T-helper 2 cell treated with Interferon-gamma antibody and Interleukin-4, amounts not matched to agents 5 μg/mL and 100 μg/mL, for 36 hours (primary cell): ENCODE results near the gene MARCHF2.
"Not testable (repeated sequence)": the region's sequence is repeated elsewhere in the genome, so short reads cannot be mapped to it uniquely, and the experiment has no call there.

Experiments
- DNase-seq: peaks from one replicate; pipeline ENCODE4 v3.0.0; 2021; ENCODE audit warnings: low spot score
- H3K27ac Mint-ChIP-seq: one replicate; pipeline ENCODE4 v1.8.0; 2021; ENCODE audit warnings: mild to moderate bottlenecking, mixed read lengths
- H3K27me3 Mint-ChIP-seq: one replicate; pipeline ENCODE4 v1.8.0; 2021; ENCODE audit warnings: low read depth, mixed read lengths
- H3K36me3 Mint-ChIP-seq: one replicate; pipeline ENCODE4 v1.8.0; 2021; ENCODE audit warnings: low read depth, mixed read lengths
- H3K4me1 Mint-ChIP-seq: one replicate; pipeline ENCODE4 v1.8.0; 2021; ENCODE audit warnings: low read depth, mixed read lengths
- H3K4me3 Mint-ChIP-seq: one replicate; pipeline ENCODE4 v1.8.0; 2022; ENCODE audit warnings: mild to moderate bottlenecking, moderate library complexity, mixed read lengths
- H3K9me3 Mint-ChIP-seq: one replicate; pipeline ENCODE4 v1.8.0; 2021; ENCODE audit warnings: mixed read lengths

The MARCHF2 gene

GRCh38 chr19:8412783-8413628, at the start of gene MARCHF2:
MARCHF2 (plus strand) TSS chr19:8413305; CDS start chr19:8421841, 8,536 bp downstream.
- H3K4me1 Mint-ChIP-seq, result peaks cover 7% of the 10 kb centered on the region
- H3K36me3 Mint-ChIP-seq, result no peaks in the 10 kb centered on the region
- no peaks in the 10 kb centered on the region for H3K27me3 Mint-ChIP-seq
- DNase-seq, result peak; percentile 96
- peak within 1 kb of the TSS; percentile 52 for H3K27ac Mint-ChIP-seq
- H3K9me3 Mint-ChIP-seq, result no peaks in the 10 kb centered on the region
- H3K4me3 Mint-ChIP-seq, result peak within 1 kb of the TSS; percentile 60

- no peaks in the 10 kb centered on the region for H3K9me3 Mint-ChIP-seq
- peak; percentile 81 for DNase-seq
- H3K4me3 Mint-ChIP-seq, result peak within 1 kb of the TSS; percentile 84
- peaks cover 19% of the 10 kb centered on the region for H3K4me1 Mint-ChIP-seq
- H3K27me3 Mint-ChIP-seq, result peaks cover 23% of the 10 kb centered on the region
- no peaks in the 10 kb centered on the region for H3K36me3 Mint-ChIP-seq
- peak within 1 kb of the TSS; percentile 86 for H3K27ac Mint-ChIP-seq
These were observed 49.0 kb upstream of the MARCHF2 start, which contains the start of gene ANGPTL4 for GRCh38 chr19:8363803-8364771. ANGPTL4 (plus strand) TSS chr19:8364155; CDS start chr19:8364322, 167 bp downstream.

DNA sequence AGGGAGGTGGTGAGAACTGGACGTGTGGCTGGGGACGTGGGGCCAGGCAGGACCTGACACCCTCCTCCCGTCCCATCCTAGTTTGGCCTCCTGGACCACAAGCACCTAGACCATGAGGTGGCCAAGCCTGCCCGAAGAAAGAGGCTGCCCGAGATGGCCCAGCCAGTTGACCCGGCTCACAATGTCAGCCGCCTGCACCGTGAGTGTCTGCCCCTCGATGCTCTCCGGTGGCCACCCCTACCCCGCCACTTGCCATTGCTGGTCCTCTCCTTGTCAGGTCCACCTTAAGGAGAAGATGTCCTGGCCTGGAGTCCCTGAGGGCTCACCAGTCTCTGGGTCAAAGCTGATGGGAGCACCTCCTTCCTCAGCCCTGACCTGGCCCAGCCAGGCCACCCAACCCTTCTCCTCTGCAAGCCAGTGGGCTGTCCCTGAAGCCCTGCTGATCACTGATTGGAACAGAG, 47.0 kb upstream of the MARCHF2 start:
- no peaks in the 10 kb centered on the region for H3K9me3 Mint-ChIP-seq
- peaks cover 19% of the 10 kb centered on the region for H3K4me1 Mint-ChIP-seq
- no peaks in the 10 kb centered on the region for H3K36me3 Mint-ChIP-seq
- no peak overlapping the region for H3K27ac Mint-ChIP-seq
- H3K27me3 Mint-ChIP-seq, result peaks cover 23% of the 10 kb centered on the region
- DNase-seq, result no peak
- no peak overlapping the region for H3K4me3 Mint-ChIP-seq

GRCh38 chr19:8366961-8367326, 46.2 kb upstream of the MARCHF2 start:
- H3K4me1 Mint-ChIP-seq, result peaks cover 16% of the 10 kb centered on the region
- no peaks in the 10 kb centered on the region for H3K36me3 Mint-ChIP-seq
- H3K27ac Mint-ChIP-seq, result no peak overlapping the region
- peaks cover 23% of the 10 kb centered on the region for H3K27me3 Mint-ChIP-seq
- no peak for DNase-seq
- no peak overlapping the region for H3K4me3 Mint-ChIP-seq
- H3K9me3 Mint-ChIP-seq, result no peaks in the 10 kb centered on the region

DNA sequence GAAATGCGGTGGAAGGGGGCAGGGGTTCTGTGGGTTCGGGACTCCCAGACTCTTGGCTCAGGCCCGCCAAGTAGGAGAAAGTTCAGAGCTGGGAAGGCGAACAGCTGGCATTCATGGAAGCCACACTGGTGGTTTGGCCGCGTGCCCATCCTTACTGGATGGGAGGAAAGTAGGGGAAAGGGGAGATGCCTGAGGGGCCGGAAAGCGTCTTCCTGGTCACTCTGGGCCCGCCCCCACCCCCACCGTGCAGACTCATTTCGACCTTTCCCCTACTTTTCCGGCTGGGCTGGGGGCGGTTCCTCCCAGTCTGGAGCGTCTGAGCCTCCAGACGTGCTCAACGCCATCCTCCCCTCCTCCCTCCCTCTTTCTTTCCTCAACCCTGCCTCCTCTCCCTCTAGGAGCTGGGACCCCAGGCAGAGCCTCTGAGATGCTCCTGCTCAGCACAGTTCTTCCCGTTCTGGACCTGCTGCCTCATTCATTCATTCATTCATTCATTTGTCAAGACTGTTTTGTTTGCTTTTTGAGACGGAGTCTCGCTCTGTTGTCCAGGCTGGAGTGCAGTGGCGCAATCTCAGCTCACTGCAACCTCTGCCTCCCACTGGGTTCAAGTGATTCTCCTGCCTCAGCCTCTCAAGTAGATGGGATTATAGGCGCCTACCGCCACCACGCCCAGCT, 45.6 kb upstream of the MARCHF2 start:
- Mint-ChIP-seq H3K36me3 (no peaks in the 10 kb centered on the region), H3K4me1 (peaks cover 11% of the 10 kb centered on the region), H3K9me3 (no peaks in the 10 kb centered on the region), H3K27me3 (peaks cover 23% of the 10 kb centered on the region), H3K27ac (no peak overlapping the region), H3K4me3 (no peak overlapping the region)
- no peak for DNase-seq

DNA sequence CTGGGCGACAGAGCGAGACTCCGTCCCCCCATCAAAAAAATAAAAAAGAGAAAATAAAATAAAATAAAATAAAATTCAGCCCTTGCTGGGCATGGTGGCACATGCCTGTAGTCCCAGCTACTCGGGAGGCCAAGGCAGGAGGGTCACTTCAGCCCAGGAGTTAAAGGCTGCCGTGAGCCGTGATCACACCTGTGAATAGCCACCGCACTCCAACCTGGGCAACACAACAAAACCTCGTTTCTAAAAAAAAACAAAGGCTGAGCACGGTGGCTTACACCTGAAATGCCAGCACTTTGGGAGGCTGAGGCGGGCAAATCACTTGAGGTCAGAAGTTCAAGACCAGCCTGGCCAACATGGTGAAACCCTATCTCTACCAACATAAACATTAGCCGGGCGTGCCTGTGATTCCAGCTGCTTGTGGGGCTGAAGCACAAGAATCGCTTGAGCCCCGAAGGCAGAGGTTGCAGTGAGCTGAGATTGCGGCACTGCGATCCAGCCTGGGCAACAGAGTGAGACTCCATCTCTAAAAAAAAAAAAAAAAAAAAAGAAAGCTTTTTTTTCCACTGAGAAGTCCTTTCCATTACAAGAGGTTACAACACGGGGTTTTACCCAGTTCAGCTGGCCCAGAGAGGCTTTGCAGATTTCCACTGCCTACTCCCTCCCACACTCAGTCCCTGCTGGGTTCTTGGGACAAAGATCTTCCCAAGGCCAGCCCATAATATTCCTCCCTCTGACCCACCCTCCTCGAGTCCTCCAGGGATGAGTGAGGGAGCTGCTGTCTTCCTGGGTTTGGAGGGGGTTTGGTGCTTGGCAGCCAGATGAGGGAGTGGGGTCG, 42.7 kb upstream of the MARCHF2 start:
- no peak overlapping the region for H3K4me3 Mint-ChIP-seq
- H3K27me3 Mint-ChIP-seq, result peaks cover 16% of the 10 kb centered on the region

GRCh38 chr19:8371011-8371804, 41.9 kb upstream of the MARCHF2 start:
- Mint-ChIP-seq H3K27ac (no peak overlapping the region), H3K4me3 (no peak overlapping the region), H3K4me1 (peaks cover 7% of the 10 kb centered on the region), H3K36me3 (no peaks in the 10 kb centered on the region), H3K9me3 (no peaks in the 10 kb centered on the region), H3K27me3 (peaks cover 8% of the 10 kb centered on the region)
- no peak for DNase-seq

More for the DNA sequence above, 42.7 kb upstream of the MARCHF2 start:
- Mint-ChIP-seq H3K4me1 (peaks cover 7% of the 10 kb centered on the region), H3K36me3 (no peaks in the 10 kb centered on the region), H3K27ac (no peak overlapping the region), H3K9me3 (no peaks in the 10 kb centered on the region)
- no peak for DNase-seq

DNA sequence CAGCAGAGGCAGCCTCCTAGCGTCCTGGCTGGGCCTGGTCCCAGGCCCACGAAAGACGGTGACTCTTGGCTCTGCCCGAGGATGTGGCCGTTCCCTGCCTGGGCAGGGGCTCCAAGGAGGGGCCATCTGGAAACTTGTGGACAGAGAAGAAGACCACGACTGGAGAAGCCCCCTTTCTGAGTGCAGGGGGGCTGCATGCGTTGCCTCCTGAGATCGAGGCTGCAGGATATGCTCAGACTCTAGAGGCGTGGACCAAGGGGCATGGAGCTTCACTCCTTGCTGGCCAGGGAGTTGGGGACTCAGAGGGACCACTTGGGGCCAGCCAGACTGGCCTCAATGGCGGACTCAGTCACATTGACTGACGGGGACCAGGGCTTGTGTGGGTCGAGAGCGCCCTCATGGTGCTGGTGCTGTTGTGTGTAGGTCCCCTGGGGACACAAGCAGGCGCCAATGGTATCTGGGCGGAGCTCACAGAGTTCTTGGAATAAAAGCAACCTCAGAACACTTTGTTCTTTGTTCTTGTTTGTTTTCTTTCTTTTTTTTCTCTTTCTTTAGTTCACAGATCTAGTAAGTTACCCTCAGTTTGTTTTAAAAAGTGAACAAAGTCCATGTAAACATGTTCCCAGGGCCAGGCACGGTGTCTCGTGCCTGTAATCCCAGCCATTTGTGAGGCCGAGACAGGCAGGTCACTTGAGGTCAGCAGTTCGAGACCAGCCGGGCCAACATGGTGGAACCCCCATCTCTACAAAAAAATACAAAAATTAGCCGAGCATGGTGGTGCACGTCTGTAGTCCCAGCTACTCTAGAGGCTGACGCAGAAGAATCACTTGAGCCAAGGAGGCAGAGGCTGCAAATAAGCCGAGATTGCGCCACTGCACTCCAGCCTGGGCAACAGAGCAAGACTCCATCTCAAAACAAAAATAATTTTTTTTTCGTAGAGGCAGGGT, 39.0 kb upstream of the MARCHF2 start:
- Mint-ChIP-seq H3K4me3 (no peak overlapping the region), H3K27ac (no peak overlapping the region), H3K4me1 (peaks cover 5% of the 10 kb centered on the region), H3K9me3 (no peaks in the 10 kb centered on the region), H3K27me3 (no peaks in the 10 kb centered on the region), H3K36me3 (no peaks in the 10 kb centered on the region)
- DNase-seq, result no peak

GRCh38 chr19:8375766-8376165, 37.3 kb upstream of the MARCHF2 start:
- H3K9me3 Mint-ChIP-seq, H3K4me1 Mint-ChIP-seq, H3K36me3 Mint-ChIP-seq, H3K27ac Mint-ChIP-seq, H3K4me3 Mint-ChIP-seq, DNase-seq, H3K27me3 Mint-ChIP-seq: not testable (repeated sequence)

GRCh38 chr19:8376373-8376974, 36.6 kb upstream of the MARCHF2 start:
- not testable (repeated sequence) for H3K27ac Mint-ChIP-seq, H3K4me1 Mint-ChIP-seq, DNase-seq, H3K27me3 Mint-ChIP-seq, H3K36me3 Mint-ChIP-seq, H3K9me3 Mint-ChIP-seq, H3K4me3 Mint-ChIP-seq

- Mint-ChIP-seq H3K27me3 (no peaks in the 10 kb centered on the region), H3K27ac (no peak overlapping the region)
These were observed 35.5 kb upstream of the MARCHF2 start for GRCh38 chr19:8377598-8377997.

More at GRCh38 chr19:8377598-8377997, 35.5 kb upstream of the MARCHF2 start:
- no peaks in the 10 kb centered on the region for H3K36me3 Mint-ChIP-seq
- H3K9me3 Mint-ChIP-seq, result peaks cover 4% of the 10 kb centered on the region
- peaks cover 5% of the 10 kb centered on the region for H3K4me1 Mint-ChIP-seq
- no peak overlapping the region for H3K4me3 Mint-ChIP-seq
- no peak for DNase-seq
